ENCODE data around the gene LRPAP1. TPM values are rescaled to one million over a fixed set of nuclear protein-coding genes. Genes with fewer than 3 reads are reported as not detected.
"Not testable (repeated sequence)": the region's sequence is repeated elsewhere in the genome, so short reads cannot be mapped to it uniquely, and the experiment has no call there.

Gene LRPAP1
- total and polyA plus RNA-seq, 7 donors, result 25.2 to 127 (median 87.4) TPM

DNA sequence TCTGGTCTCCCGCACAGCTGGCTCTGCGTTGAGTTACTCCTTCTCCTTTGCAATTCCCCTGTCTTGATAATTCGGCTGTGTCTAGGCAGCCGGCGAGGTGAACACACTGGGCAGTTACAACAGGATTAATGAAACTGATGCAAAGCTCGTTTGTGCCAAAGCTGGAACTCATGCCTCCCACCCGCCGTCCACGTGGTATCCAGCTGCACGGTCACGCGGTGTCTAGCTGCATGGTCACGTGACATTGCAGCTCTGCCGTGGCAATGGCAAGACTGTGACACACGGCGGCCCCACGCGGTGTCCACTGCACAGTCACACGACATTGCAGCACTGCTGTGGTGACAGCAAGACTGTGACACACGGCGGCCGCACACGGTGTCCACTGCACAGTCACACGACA, 31.2 kb upstream of the LRPAP1 start:
- H3K9me3 ChIP-seq, result no peaks in the 10 kb centered on the region
- WGBS, 2 donors, result 94% methylated on average over 24 of the region's 24 CpGs
- H3K27me3 ChIP-seq, result no peaks in the 10 kb centered on the region
- H3K4me1 ChIP-seq, result no peaks in the 10 kb centered on the region
- DNase-seq, result no peak
- H3K27ac ChIP-seq, result no peak overlapping the region
- intact Hi-C loops (cut with DNase I), result no loop called here
- TF ChIP-seq POLR2AphosphoS5 (IDR thresholded peaks at IDR 0.05) (no peak), POLR2A (IDR thresholded peaks at IDR 0.05) (no peak), EP300 (IDR thresholded peaks at IDR 0.05) (no peak)
- TF ChIP-seq, protein P1, sequence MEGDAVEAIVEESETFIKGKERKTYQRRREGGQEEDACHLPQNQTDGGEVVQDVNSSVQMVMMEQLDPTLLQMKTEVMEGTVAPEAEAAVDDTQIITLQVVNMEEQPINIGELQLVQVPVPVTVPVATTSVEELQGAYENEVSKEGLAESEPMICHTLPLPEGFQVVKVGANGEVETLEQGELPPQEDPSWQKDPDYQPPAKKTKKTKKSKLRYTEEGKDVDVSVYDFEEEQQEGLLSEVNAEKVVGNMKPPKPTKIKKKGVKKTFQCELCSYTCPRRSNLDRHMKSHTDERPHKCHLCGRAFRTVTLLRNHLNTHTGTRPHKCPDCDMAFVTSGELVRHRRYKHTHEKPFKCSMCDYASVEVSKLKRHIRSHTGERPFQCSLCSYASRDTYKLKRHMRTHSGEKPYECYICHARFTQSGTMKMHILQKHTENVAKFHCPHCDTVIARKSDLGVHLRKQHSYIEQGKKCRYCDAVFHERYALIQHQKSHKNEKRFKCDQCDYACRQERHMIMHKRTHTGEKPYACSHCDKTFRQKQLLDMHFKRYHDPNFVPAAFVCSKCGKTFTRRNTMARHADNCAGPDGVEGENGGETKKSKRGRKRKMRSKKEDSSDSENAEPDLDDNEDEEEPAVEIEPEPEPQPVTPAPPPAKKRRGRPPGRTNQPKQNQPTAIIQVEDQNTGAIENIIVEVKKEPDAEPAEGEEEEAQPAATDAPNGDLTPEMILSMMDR (IDR thresholded peaks at IDR 0.05), result no peak
- H3K4me3 ChIP-seq, result no peak overlapping the region
- H3K36me3 ChIP-seq, result no peaks in the 10 kb centered on the region

DNA sequence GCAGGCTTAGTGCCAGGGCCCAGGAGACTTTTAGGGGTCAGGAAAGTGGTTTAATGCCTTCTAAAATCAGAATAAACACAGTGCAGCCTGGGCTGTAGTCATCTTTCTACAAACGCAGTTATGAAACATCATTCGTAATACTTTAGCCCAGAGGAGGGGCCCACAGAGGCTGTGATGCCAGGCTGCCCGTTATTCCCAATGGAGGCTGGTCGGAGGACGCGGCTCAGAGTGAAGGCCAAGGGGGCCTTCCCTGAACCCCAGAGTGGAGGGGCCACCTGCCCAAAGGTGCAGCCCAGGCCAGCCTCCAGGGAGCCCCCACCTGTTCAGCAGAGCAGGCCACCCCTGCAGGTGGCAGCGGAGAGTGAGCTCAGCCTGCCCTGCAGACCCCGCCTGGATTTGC, 29.9 kb upstream of the LRPAP1 start:
- H3K27ac ChIP-seq; intact Hi-C loops (cut with DNase I); H3K4me3 ChIP-seq; DNase-seq; H3K27me3 ChIP-seq; H3K4me1 ChIP-seq; H3K9me3 ChIP-seq; H3K36me3 ChIP-seq: not testable (repeated sequence)
- WGBS, 2 donors, result 83 to 89% methylated on average over 7 of the region's 8 CpGs

- H3K4me3 ChIP-seq; H3K4me1 ChIP-seq; H3K9me3 ChIP-seq; H3K27me3 ChIP-seq; DNase-seq; intact Hi-C loops (cut with DNase I); H3K36me3 ChIP-seq; H3K27ac ChIP-seq: not testable (repeated sequence)
- WGBS, 2 donors, result 70 to 90% methylated on average over 1 of the region's 1 CpG
These were observed 28.2 kb upstream of the LRPAP1 start for GRCh38 chr4:3560465-3560864.

DNA sequence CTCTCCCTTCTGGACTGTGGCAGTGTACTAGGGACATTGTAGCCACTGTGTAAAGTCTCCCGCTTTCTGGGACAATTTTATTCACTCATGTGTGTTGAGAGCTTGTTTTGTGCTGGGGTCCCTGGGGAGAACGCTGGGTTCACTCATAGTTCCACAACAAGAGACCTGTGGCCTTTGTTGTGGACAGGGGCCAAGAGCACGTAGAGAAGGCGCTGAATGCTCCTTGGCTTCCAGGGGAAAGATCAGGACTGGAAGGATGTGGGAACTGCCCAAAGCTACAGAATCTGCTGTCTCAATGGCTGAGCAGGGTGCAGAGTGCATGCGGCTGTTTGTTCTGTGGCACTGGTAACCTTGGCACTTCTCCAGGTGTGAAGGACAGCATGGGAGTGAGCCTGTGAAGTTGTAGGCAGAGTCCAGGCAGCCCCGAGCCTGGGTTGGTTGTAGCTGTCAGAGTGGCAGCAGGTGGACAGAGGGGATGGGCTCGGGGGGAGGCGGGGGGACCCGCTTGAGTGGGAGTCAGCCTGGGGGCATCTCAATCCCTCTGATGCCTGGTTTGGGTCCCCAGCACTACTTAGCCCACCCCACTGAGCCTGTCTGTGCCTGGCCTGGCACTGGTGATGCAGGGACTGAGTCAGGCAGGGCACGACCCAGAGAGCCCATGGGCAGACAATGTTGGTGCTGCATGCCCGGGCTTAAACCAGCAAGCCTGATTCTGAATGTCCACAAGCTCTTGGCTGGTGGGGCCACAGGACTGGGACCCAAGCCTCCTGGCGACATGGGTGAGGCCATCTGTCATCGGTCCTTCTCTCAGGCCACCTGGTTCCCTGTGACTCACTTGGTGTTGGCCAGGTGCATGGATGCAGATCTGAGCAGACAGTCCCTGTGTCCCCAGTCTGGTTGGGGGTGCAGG, 27.4 kb upstream of the LRPAP1 start:
- H3K9me3 ChIP-seq; H3K4me3 ChIP-seq; H3K4me1 ChIP-seq; intact Hi-C loops (cut with DNase I); H3K27me3 ChIP-seq; H3K27ac ChIP-seq; DNase-seq; H3K36me3 ChIP-seq: not testable (repeated sequence)
- 56 to 71% methylated on average over 12 to 13 of the region's 13 CpGs for WGBS, 2 donors

DNA sequence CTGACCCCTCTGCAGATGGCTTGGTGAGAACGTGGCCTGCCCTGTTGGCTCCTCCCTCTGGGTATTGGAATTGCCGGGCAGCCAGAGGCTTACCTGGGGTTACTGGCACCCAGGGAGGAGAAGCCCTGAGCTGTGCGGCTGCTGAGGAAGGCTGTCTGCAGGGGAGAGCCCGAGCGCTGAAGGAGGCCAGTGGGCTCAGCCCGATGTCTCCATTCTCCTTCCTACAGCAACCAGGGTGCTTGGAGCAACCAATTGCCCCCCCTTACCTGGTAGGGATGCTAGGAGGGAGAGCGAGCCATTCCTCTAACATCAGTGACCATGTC, 26.3 kb upstream of the LRPAP1 start:
- H3K9me3 ChIP-seq; DNase-seq; intact Hi-C loops (cut with DNase I); H3K27me3 ChIP-seq; H3K36me3 ChIP-seq; H3K27ac ChIP-seq; H3K4me1 ChIP-seq; H3K4me3 ChIP-seq: not testable (repeated sequence)
- WGBS, 2 donors, result 71 to 81% methylated on average over 7 of the region's 7 CpGs

GRCh38 chr4:3557676-3558513, 25.7 kb upstream of the LRPAP1 start:
- H3K27ac ChIP-seq; H3K4me3 ChIP-seq; H3K4me1 ChIP-seq; DNase-seq; H3K9me3 ChIP-seq; H3K36me3 ChIP-seq; intact Hi-C loops (cut with DNase I); H3K27me3 ChIP-seq: not testable (repeated sequence)
- 57 to 69% methylated on average over 17 of the region's 17 CpGs for WGBS, 2 donors

- H3K9me3 ChIP-seq; H3K4me1 ChIP-seq; H3K36me3 ChIP-seq; intact Hi-C loops (cut with DNase I); H3K27ac ChIP-seq; DNase-seq; H3K27me3 ChIP-seq; H3K4me3 ChIP-seq: not testable (repeated sequence)
- WGBS, 2 donors, result 56 to 62% methylated on average over 9 of the region's 9 CpGs
These were observed 24.9 kb upstream of the LRPAP1 start for GRCh38 chr4:3557088-3557492.

GRCh38 chr4:3556244-3556867, 24.1 kb upstream of the LRPAP1 start:
- H3K27ac ChIP-seq; intact Hi-C loops (cut with DNase I); DNase-seq; H3K27me3 ChIP-seq; H3K4me3 ChIP-seq; H3K36me3 ChIP-seq; H3K4me1 ChIP-seq; H3K9me3 ChIP-seq: not testable (repeated sequence)
- WGBS, 2 donors, result 69 to 71% methylated on average over 17 of the region's 17 CpGs

- intact Hi-C loops (cut with DNase I); H3K4me1 ChIP-seq; H3K27me3 ChIP-seq; H3K36me3 ChIP-seq; H3K4me3 ChIP-seq; DNase-seq; H3K9me3 ChIP-seq; H3K27ac ChIP-seq: not testable (repeated sequence)
- 82 to 84% methylated on average over 18 of the region's 18 CpGs for WGBS, 2 donors
These were observed 23.3 kb upstream of the LRPAP1 start for GRCh38 chr4:3555459-3556070.

GRCh38 chr4:3551366-3551765, 19.1 kb upstream of the LRPAP1 start:
- H3K4me1 ChIP-seq; H3K4me3 ChIP-seq; H3K9me3 ChIP-seq; H3K36me3 ChIP-seq; H3K27me3 ChIP-seq; DNase-seq; intact Hi-C loops (cut with DNase I); H3K27ac ChIP-seq: not testable (repeated sequence)
- WGBS, 2 donors, result 90 to 91% methylated on average over 5 of the region's 7 CpGs

- H3K9me3 ChIP-seq; H3K27ac ChIP-seq; intact Hi-C loops (cut with DNase I); H3K36me3 ChIP-seq; H3K27me3 ChIP-seq; H3K4me1 ChIP-seq; H3K4me3 ChIP-seq: not testable (repeated sequence)
- DNase-seq, result peak; percentile 39
- 86 to 90% methylated on average over 12 of the region's 12 CpGs for WGBS, 2 donors
These were observed 18.6 kb upstream of the LRPAP1 start for GRCh38 chr4:3550792-3551325.

Data from sigmoid colon (tissue), 7 donors.